Stimulated activated CD4-positive, alpha-beta T cell treated with anti-CD3 and anti-CD28 coated beads, Interleukin-2, amount 100 ng/mL, for 24 hours (primary cell): Measurements from ENCODE around the gene TCTN3.
"Not testable (repeated sequence)": the region's sequence is repeated elsewhere in the genome, so short reads cannot be mapped to it uniquely, and the experiment has no call there.

Experiments used
- DNase-seq, 2 donors: peaks; one replicate each; pipeline ENCODE4 v3.0.0-alpha.2; 2020

TCTN3 gene

GRCh38 chr10:95675403-95676116 is 18.2 kb downstream of the TCTN3 start:
- no peak for DNase-seq

DNA sequence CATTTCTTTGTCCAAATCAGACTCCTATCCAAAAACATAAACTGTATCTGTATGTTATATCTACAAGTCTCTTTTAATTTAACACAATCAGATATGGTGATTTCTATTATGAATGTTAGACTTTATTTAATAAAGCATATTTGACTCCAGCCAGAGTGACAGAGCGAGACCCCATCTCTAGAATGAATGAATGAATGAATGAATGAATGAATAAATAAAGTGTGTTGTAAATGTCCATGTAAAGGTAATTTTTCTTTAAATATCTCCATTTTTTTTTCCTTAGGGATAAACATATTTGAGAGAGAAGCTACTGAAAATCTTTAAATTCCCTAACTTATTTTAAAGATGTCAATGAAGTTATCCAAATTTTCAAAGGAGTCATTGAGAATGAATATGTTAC is 19.1 kb downstream of the TCTN3 start:
- DNase-seq, result no peak

DNA sequence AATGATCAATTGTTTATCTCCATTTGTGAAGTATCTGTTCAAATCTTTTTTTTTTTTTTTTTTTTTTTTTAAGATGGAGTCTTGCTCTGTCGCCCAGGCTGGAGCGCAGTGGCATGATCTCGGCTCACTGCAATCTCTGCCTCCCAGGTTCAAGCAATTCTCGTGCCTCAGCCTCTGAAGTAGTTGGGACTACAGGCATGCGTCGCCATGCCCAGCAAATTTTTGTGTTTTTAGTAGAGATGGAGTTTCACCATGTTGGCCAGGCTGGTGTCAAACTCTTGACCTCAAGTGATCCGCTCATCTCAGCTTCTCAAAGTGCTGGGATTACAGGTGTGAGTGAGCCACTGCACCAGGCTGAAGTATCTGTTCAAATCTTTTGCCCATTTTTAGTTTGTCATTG is 21.1 kb downstream of the TCTN3 start:
- not testable (repeated sequence) for DNase-seq

- no peak for DNase-seq
Observed at GRCh38 chr10:95664543-95664942, 29.2 kb downstream of the TCTN3 start.

DNA sequence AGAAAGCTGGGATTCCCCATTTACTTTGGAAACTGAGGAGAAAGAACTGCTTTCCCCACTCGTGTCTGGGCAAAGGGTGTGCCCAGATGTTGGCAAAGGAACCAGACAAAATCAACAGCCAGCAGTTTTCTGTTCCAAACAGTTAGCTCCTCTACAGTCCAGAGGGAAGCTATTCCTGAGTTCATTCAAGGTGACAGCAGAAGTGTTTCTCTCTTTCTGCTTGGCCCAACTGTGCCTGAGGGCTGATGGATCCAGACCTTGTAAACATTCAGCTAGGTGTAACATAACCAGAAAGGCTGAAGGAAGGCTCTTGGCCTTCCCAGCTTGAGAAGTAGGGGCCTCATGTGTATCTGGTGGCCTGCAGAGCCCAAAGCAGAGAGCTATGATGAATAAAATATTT is 30.2 kb downstream of the TCTN3 start:
- no peak for DNase-seq

DNA sequence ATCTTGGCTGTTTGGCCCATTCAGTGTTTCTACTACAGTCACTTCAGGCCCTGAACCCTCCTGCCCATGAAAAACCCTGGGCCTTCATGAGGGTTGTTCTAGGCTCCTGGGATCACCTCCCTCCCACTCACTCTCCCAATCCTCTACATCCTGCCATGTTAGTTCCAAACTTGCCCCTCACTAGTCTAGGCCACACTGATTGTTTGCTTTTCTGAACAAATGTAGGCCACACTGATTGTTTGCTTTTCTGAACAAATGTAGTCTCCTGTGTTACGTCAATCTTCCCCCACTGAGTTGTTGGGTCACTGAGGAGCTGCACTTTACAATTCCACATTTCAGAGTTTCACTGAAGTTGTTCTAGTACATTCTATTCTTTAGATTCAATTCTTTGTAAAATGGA is 31.9 kb downstream of the TCTN3 start:
- no peak for DNase-seq

- DNase-seq, result no peak
Observed at GRCh38 chr10:95660283-95660682, 33.4 kb downstream of the TCTN3 start.

DNA sequence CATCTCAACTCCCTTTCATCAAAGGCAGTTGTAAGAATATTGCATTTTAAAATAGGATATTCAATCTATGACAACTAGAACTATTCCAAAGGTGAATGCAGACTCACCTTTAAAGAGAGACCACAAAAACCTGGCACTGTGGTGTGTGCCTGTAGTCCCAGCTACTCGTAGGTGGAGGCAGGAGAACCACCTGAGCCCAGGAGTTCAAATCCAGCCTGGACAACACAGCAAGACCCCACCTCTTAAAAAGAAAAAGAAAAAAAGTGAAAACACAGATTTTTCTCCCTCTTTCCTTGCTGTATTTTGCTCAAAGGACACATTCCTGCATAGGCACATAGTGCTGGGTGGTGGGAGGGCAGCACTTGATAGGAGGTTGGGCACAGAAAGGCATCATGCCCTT is 36.5 kb downstream of the TCTN3 start:
- no peak for DNase-seq

- peak; percentile 91 to 94 for DNase-seq
Observed at GRCh38 chr10:95656291-95657164, 37.2 kb downstream of the TCTN3 start, which contains the start of gene ALDH18A1. Gene ALDH18A1 (minus strand): TSS chr10:95656711. CDS start chr10:95653377, 3,334 bp downstream.

GRCh38 chr10:95655571-95656290 is 38.0 kb downstream of the TCTN3 start:
- DNase-seq, result peak; percentile 31 to 44

DNA sequence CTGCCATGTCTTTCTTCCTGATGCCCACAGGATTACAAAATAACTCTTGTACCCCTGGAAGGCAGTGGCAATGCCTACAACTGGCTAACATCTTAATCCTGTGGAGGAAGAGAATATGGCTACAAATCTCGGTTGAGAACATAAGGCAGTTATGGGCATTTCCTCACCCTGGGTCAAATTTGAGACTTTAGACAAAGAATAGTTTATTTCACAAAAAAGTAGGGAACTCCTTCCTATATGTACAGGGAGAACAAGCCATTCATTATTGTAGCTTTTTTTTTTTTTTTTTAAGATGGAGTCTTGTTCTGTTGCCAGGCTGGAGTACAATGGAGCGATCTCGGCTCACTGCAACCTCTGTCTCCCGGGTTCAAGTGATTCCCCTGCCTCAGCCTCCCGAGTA is 39.8 kb downstream of the TCTN3 start:
- DNase-seq, result no peak

DNA sequence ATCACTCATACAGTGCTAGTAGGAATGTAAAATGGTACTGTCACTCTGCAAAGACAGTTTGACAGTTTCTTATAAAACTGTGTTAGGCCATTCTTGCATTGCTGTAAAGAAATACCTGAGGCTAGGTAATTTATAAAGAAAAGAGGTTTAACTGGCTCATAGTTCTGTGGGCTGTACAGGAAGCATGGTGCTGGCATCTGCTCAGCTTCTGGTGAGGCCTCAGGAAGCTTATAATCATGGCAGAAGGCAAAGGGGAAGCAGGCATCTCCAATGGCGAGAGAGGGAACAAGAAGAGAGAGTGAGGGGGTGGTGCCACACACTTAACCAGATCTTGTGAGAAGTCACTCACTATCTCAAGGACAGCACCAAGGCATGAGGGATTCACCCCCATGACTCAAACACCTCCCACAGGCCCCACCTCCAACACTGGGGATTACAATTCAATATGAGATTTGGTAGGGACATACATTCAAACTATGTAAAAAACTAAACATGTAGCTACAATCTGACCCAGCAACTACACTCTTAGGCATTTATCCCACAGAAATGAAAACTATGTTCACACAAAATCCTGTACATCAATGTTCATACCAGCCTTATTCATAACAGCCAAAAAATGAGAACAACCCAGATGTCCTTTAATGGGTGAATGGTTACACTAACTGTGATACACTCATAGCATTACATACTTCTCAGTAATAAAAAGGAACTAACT is 42.2 kb downstream of the TCTN3 start:
- DNase-seq, result no peak

GRCh38 chr10:95650232-95650631 is 43.5 kb downstream of the TCTN3 start:
- DNase-seq, result no peak

DNA sequence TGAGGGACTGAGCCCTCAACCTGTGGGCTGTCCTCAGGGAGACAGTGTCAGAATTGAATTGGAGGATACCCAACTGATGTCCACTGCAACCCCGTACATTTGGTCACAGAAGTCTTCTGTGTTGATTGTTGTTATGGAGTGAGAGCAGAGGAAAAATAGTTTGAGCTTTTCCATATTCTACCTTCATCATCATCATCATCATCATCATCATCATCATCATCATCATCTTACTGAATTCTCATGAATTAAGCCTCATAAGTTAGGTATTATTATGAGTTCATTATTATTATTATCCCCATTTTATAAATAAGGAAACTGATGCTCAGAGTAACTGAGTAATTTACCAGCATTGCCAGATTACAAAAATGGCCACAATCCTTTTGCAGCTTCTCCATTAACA is 45.6 kb downstream of the TCTN3 start:
- no peak for DNase-seq

DNA sequence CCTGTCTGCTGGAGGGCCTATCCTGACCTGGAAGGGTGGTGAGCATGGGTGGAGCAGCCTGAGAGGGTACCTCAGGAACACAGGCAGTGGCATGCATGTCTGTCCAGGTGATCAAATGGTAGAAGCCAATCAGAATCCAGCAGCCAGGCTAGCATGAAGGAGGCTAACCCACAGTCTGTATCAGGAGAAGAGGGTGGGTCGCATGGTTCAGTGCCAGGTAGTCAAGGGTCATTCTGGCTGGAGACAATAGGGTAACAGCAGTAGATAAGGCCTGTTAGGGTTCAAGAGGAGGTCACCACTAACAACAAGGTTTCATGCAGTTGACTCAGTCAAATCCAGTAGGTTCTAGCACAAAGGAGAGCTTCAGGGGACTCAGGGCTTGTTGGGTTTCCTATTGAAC is 47.6 kb downstream of the TCTN3 start:
- DNase-seq, result no peak

- DNase-seq, result no peak
Observed at GRCh38 chr10:95644901-95645300, 48.8 kb downstream of the TCTN3 start.

GRCh38 chr10:95640891-95641315 is 52.8 kb downstream of the TCTN3 start:
- no peak for DNase-seq

DNA sequence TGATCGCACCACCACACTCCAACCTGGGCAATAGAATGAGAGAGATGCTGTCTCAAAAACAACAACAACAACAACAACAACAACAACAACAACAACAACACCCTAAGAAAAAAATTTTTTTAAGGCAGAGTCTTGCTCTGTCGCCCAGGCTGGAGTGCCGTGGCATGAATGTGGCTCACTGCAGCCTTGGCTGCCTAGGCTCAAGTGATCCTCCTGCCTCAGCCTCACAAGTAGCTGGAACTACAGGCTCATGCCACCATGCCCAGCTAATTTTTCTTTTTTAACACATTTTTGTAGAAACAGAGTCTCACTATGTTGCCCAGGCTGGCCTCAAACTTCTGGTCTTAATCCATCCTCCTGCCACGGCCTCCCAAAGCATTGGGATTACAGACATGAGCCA is 55.8 kb downstream of the TCTN3 start:
- no peak for DNase-seq

DNA sequence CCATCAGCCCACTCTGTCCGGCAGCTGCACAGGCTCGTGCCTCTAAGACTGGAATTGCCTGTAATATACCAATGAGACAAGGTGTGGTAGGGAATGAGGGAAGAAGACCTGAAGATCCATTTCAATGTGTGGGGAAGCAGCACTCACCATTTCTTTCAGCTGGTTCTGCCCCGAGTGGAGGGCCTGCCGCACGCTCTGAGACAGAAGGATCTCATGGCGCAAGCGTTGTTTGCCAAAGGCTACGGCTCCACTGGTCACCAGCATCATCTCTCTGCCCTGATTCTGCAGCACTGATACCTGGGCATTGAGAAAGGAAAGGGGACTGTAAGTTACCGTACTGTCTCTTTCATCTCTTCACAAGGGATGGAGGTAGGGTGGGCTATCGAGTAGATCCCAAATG is 56.6 kb downstream of the TCTN3 start:
- DNase-seq, result no peak

- no peak for DNase-seq
Observed at GRCh38 chr10:95635319-95635733, 58.4 kb downstream of the TCTN3 start.

GRCh38 chr10:95628786-95629185 is 64.9 kb downstream of the TCTN3 start:
- DNase-seq, result no peak

DNA sequence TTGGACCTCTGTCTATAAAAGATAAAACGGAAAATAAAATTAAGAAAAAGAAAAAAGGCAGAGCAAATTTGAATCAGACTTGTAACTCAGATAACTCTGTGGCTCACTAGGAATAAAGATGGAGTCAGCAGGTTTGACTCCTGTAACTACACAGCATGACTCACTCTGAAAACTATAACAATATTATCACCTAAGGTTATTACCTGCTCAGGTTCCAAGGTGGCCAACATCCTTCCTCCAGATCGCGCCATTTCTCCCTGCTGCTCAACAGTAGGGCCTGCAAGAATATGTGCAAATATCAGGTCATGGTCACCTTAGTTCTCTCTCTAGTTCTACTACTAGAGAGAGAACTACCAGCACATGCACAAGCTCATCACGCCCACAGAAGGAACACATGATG is 67.2 kb downstream of the TCTN3 start:
- no peak for DNase-seq

DNA sequence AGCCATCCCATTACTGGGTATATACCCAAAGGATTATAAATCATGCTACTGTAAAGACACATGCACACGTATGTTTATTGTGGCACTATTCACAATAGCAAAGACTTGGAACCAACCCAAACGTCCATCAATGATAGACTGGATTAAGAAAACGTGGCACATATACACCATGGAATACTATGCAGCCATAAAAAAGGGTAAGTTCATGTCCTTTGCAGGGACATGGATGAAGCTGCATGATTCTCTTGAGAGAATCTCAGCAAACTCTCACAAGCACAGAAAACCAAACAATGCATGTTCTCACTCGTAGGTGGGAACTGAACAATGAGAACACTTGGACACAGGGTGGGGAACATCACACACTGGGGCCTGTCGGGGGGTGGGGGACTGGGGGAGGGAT is 73.3 kb downstream of the TCTN3 start:
- DNase-seq, result not testable (repeated sequence)
